Measurements from ENCODE around the gene RFX4. TPM values are rescaled to one million over a fixed set of nuclear protein-coding genes. Genes with fewer than 3 reads are reported as not detected.

The RFX4 gene
- total RNA-seq, 1 experiment from 2014 or later = not detected

- no TSS peak for BruUV-seq (replicated peaks)
- Histone ChIP-seq H3K27ac (ENCODE audit: low read length) (no peak overlapping the region), H3K4me3 (ENCODE audit: low read depth in 2 of 2, low read length in 2 of 2) (no peak overlapping the region), H3K27me3 (ENCODE audit: control insufficient read depth, insufficient read depth, low read length) (peaks cover 9% of the 10 kb centered on the region), H3K4me1 (ENCODE audit: control insufficient read depth, insufficient read depth, low read length) (no peaks in the 10 kb centered on the region), H3K36me3 (ENCODE audit: control insufficient read depth, insufficient read depth, low read length) (no peaks in the 10 kb centered on the region), H3K9me3 (ENCODE audit: control insufficient read depth, insufficient read depth, low read depth, low read length) (no peaks in the 10 kb centered on the region)
- in situ Hi-C loops (cut with HindIII; ENCODE audit: low pct_unique_long_range_greater_than_20kb, low sequenced_read_pairs) (no loop called here), intact Hi-C loops (cut with micrococcal nuclease; ENCODE audit: unreplicated experiment) (no loop called here)
- ChIA-PET POLR2A (no interaction called here), CTCF (interaction anchor here (0.7 kb wide), 1 partner anchor 284 kb away, joined by 8 read pairs; no protein-coding TSS in a partner anchor)
- TF ChIP-seq REST (IDR thresholded peaks at IDR 0.05; ENCODE audit: insufficient read depth in 1 of 2, low read depth in 2 of 2, low read length in 1 of 2) (no peak), TCF7L2 (IDR thresholded peaks at IDR 0.05; ENCODE audit: low read depth, low read length) (no peak)
- TF ChIP-seq, protein P1, sequence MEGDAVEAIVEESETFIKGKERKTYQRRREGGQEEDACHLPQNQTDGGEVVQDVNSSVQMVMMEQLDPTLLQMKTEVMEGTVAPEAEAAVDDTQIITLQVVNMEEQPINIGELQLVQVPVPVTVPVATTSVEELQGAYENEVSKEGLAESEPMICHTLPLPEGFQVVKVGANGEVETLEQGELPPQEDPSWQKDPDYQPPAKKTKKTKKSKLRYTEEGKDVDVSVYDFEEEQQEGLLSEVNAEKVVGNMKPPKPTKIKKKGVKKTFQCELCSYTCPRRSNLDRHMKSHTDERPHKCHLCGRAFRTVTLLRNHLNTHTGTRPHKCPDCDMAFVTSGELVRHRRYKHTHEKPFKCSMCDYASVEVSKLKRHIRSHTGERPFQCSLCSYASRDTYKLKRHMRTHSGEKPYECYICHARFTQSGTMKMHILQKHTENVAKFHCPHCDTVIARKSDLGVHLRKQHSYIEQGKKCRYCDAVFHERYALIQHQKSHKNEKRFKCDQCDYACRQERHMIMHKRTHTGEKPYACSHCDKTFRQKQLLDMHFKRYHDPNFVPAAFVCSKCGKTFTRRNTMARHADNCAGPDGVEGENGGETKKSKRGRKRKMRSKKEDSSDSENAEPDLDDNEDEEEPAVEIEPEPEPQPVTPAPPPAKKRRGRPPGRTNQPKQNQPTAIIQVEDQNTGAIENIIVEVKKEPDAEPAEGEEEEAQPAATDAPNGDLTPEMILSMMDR (IDR thresholded peaks at IDR 0.05) = no peak
- DNase-seq (ENCODE audit: low read depth, low spot score) (no peak), ATAC-seq (no peak)
These were observed 89.0 kb downstream of the RFX4 start for GRCh38 chr12:106671840-106672239.

GRCh38 chr12:106672314-106673025 lies 89.7 kb downstream of the RFX4 start:
- DNase-seq (ENCODE audit: low read depth, low spot score) (no peak), ATAC-seq (no peak)
- Histone ChIP-seq H3K27ac (ENCODE audit: low read length) (no peak overlapping the region), H3K27me3 (ENCODE audit: control insufficient read depth, insufficient read depth, low read length) (peaks cover 7% of the 10 kb centered on the region), H3K4me3 (ENCODE audit: low read depth in 2 of 2, low read length in 2 of 2) (no peak overlapping the region), H3K9me3 (ENCODE audit: control insufficient read depth, insufficient read depth, low read depth, low read length) (no peaks in the 10 kb centered on the region), H3K36me3 (ENCODE audit: control insufficient read depth, insufficient read depth, low read length) (no peaks in the 10 kb centered on the region), H3K4me1 (ENCODE audit: control insufficient read depth, insufficient read depth, low read length) (no peaks in the 10 kb centered on the region)
- intact Hi-C loops (cut with micrococcal nuclease; ENCODE audit: unreplicated experiment) (no loop called here), in situ Hi-C loops (cut with HindIII; ENCODE audit: low pct_unique_long_range_greater_than_20kb, low sequenced_read_pairs) (no loop called here)
- ChIA-PET POLR2A (no interaction called here), CTCF (interaction anchor here (0.7 kb wide), 1 partner anchor 285 kb away, joined by 8 read pairs; no protein-coding TSS in a partner anchor)
- no TSS peak for BruUV-seq (replicated peaks)
- TF ChIP-seq, protein P1 (IDR thresholded peaks at IDR 0.05) = no peak
- TF ChIP-seq POLR2AphosphoS5 (IDR thresholded peaks at IDR 0.05; ENCODE audit: low read depth, low read length) (no peak), REST (IDR thresholded peaks at IDR 0.05; ENCODE audit: insufficient read depth in 1 of 2, low read depth in 2 of 2, low read length in 1 of 2) (no peak), SIN3A (IDR thresholded peaks at IDR 0.05; ENCODE audit: borderline replicate concordance, insufficient read depth, low read depth, low read length) (no peak), TCF7L2 (IDR thresholded peaks at IDR 0.05; ENCODE audit: low read depth, low read length) (no peak)

Data from Panc1 (cell line).